ENCODE results near the gene CCDC107.

CCDC107 gene

GRCh38 chr9:35660966-35661415 is 2.9 kb downstream of the CCDC107 start:
- DNase-seq (ENCODE audit: low read depth), result no peak

DNA sequence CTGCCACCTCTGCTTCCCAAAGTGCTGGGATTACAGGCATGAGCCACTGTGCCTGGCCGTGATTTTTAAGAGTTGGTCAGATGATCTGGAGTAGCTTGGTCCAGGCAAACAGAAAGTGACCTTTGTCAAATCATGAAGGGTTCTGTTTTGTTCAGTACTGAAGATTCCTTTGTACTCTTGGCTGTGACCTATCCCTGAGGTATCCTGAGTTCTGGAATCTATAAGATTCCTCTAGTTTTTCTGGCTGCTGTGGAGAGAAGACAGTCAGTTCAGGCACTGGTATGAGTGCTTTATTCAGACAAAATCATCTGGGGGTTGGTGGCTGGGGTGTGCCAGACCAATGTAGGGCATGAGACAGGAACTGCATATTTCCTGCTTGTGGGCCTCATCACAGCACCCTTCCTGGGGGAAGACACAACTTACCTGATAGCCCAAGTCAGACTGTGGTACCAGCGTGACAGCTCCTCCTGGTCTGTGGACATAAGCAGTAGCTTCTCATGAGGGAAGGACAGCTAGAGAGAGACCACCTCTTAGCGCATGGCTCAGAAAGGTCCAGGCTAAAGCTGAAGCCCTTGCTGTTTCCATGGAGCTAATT is 3.8 kb downstream of the CCDC107 start:
- no peak for DNase-seq (ENCODE audit: low read depth)

GRCh38 chr9:35662437-35662836 is 4.3 kb downstream of the CCDC107 start:
- no peak for DNase-seq (ENCODE audit: low read depth)

- no peak for DNase-seq (ENCODE audit: low read depth)
These were observed 6.7 kb downstream of the CCDC107 start, which contains the start of gene ARHGEF39 for GRCh38 chr9:35664531-35665470. Gene ARHGEF39 (minus strand): TSS chr9:35665195. CDS start chr9:35665169, 26 bp downstream.

DNA sequence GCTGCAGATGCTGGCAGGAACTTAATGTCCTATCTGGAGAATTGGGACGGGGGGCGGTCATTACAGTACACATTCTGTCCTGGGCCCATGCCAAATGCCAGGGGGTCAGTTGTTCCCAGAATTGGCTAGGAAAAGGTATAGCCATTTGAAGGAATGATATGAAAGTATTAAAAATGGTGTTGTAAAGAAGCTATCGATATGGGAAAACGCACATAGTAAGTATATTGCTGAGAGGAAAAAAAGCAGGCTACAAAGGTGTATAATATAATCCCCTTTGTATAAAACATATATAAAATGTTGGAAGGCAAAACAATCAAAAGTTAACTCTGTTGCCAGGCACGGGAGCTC is 7.4 kb downstream of the CCDC107 start:
- no peak for DNase-seq (ENCODE audit: low read depth)

DNA sequence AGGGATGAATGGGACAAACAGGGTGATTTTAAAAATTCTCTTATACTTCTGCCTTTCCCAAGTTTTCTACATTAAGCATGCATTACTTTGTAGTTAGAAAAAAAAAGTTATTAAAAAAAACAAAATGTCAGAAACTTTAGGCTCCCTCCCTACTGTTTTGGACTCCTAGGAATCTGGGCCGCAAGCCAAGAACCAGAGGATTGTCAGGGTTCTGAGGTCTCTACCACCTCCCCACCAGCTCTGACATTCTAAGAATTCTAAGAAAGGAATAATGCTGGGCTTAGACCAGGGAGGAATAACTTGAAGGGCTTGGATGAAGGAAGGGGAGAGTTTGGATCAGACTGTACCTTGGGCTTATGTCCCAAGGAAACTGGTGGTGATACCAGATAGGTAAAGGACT is 8.0 kb downstream of the CCDC107 start:
- DNase-seq (ENCODE audit: low read depth), result no peak

DNA sequence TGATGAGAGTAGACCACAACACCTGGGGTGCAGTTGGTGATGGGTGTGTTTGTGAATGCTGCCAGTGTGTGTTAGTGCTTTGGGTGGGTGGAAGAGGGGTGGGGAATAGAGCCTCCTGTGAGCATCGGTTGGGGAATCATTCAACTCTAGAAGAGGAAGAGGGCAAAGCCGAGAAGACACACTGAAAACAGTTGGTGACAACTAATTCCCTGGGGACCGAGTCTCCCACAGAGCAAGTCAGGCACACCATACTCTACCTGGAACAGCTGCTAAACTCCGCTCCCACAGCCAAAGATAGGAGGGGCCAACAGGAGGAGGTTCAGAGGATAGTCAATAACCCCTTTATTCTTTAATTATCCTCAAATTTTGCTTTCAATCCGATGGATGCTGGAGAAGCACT is 8.5 kb downstream of the CCDC107 start:
- no peak for DNase-seq (ENCODE audit: low read depth)

GRCh38 chr9:35667939-35668338 is 9.8 kb downstream of the CCDC107 start:
- no peak for DNase-seq (ENCODE audit: low read depth)

GRCh38 chr9:35669331-35670145 is 11.4 kb downstream of the CCDC107 start:
- no peak for DNase-seq (ENCODE audit: low read depth)

DNA sequence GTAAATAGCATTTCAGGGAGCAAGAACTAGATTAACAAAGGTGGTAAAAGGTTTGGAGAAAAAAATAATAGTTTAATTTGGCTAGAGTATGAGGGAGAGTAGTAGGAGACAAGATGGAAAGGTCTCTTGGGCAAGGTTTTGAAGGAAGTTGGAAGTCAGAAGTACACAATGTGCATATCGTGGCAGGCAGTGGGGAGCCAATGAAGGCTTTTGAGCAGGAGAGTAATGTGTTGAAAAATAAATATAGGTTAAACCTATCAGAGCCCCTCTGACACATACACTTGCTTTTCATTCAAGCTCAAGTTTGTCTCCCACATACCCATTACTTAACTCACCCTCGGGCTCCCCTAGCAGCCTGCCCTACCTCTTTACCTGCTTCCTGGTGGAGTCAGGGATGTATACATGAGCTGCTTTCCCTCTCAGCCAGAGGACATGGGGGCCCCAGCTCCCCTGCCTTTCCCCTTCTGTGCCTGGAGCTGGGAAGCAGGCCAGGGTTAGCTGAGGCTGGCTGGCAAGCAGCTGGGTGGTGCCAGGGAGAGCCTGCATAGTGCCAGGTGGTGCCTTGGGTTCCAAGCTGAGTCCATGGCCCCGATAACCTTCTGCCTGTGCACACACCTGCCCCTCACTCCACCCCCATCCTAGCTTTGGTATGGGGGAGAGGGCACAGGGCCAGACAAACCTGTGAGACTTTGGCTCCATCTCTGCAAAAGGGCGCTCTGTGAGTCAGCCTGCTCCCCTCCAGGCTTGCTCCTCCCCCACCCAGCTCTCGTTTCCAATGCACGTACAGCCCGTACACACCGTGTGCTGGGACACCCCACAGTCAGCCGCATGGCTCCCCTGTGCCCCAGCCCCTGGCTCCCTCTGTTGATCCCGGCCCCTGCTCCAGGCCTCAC is 15.3 kb downstream of the CCDC107 start, which contains the start of gene CA9:
TSS of gene CA9 (plus strand) at position 797 of the 893 bp plus-strand sequence. CDS start at position 829, 32 bp downstream.
- DNase-seq (ENCODE audit: low read depth), result no peak

GRCh38 chr9:35674025-35674361 is 15.9 kb downstream of the CCDC107 start:
- no peak for DNase-seq (ENCODE audit: low read depth)

DNA sequence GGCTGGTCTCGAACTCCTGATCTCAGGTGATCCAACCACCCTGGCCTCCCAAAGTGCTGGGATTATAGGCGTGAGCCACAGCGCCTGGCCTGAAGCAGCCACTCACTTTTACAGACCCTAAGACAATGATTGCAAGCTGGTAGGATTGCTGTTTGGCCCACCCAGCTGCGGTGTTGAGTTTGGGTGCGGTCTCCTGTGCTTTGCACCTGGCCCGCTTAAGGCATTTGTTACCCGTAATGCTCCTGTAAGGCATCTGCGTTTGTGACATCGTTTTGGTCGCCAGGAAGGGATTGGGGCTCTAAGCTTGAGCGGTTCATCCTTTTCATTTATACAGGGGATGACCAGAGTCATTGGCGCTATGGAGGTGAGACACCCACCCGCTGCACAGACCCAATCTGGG is 17.1 kb downstream of the CCDC107 start:
- no peak for DNase-seq (ENCODE audit: low read depth)

DNA sequence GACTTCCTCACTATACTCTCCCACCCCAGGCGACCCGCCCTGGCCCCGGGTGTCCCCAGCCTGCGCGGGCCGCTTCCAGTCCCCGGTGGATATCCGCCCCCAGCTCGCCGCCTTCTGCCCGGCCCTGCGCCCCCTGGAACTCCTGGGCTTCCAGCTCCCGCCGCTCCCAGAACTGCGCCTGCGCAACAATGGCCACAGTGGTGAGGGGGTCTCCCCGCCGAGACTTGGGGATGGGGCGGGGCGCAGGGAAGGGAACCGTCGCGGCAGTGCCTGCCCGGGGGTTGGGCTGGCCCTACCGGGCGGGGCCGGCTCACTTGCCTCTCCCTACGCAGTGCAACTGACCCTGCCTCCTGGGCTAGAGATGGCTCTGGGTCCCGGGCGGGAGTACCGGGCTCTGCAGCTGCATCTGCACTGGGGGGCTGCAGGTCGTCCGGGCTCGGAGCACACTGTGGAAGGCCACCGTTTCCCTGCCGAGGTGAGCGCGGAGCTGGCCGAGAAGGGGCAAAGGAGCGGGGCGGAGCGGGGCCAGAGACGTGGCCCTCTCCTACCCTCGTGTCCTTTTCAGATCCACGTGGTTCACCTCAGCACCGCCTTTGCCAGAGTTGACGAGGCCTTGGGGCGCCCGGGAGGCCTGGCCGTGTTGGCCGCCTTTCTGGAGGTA is 17.8 kb downstream of the CCDC107 start:
- no peak for DNase-seq (ENCODE audit: low read depth)

- no peak for DNase-seq (ENCODE audit: low read depth)
These were observed 21.0 kb downstream of the CCDC107 start for GRCh38 chr9:35679091-35679490.

DNA sequence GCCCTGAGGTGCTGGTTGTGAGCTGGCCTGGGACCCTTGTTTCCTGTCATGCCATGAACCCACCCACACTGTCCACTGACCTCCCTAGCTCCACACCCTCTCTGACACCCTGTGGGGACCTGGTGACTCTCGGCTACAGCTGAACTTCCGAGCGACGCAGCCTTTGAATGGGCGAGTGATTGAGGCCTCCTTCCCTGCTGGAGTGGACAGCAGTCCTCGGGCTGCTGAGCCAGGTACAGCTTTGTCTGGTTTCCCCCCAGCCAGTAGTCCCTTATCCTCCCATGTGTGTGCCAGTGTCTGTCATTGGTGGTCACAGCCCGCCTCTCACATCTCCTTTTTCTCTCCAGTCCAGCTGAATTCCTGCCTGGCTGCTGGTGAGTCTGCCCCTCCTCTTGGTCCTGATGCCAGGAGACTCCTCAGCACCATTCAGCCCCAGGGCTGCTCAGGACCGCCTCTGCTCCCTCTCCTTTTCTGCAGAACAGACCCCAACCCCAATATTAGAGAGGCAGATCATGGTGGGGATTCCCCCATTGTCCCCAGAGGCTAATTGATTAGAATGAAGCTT is 21.8 kb downstream of the CCDC107 start:
- no peak for DNase-seq (ENCODE audit: low read depth)

- no peak for DNase-seq (ENCODE audit: low read depth)
These were observed 22.4 kb downstream of the CCDC107 start for GRCh38 chr9:35680331-35681105.

DNA sequence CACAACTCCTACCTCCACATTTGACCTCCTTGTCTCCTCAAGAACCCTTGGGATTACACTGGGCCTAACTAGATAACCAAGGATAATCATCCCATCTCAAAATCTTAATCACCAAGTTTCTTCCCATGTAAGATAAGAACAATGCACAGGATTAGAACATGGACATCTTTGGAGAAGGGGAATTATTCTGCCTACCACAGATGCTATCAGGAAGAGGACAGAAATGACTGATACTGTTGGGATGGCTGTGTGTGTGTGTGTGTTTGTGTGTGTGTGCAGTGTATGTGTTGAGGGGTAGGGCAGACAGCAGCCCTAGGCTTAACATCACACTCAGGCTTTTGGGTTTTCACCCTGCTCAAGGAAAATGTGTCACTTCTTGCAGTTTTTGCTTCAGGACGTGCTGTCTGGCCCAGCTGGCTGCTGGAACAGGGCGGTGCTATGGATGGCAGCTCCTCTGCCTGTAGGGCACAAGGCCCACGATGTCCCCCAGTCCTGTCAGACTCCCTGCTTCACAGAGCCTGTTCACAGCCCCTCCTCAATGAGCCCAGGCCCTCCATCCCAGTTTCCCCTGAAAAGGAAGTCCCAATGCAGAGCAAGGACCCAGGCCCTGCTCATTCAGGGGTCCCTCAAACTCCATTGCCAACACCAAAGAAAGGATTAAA is 23.4 kb downstream of the CCDC107 start:
- no peak for DNase-seq (ENCODE audit: low read depth)

- no peak for DNase-seq (ENCODE audit: low read depth)
These were observed 24.0 kb downstream of the CCDC107 start for GRCh38 chr9:35682051-35682450.
